ENCODE measurements around the gene SLC25A45. TPM values are rescaled to one million over a fixed set of nuclear protein-coding genes. Genes with fewer than 3 reads are reported as not detected.
"Not testable (repeated sequence)": the region's sequence is repeated elsewhere in the genome, so short reads cannot be mapped to it uniquely, and the experiment has no call there.

Gene SLC25A45
- total RNA-seq, 1 experiment from 2014 or later = 1.1 TPM

DNA sequence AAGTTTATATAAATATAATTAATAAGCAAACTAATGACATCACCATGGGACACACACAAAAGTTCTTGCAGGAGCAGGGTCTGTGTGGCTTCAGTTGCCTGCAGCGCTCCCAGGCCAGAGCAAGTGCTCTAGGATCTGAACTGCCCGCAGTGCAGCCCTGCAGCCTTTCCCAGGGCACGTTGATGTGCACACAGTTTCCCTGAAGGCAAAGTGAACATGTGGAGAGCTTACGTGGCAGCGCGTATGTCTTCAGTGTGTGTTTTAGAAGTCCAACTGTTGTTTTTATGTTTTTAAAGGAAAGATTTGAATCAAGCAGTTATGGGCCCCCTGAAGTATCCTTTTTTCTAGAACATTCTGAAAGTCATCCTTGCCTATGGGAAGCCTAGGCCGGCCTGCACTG lies 29.1 kb downstream of the SLC25A45 start:
- in situ Hi-C loops (cut with HindIII; ENCODE audit: low pct_unique_long_range_greater_than_20kb, low sequenced_read_pairs) = no loop called here
- DNase-seq (ENCODE audit: low read depth) = no peak

- DNase-seq (ENCODE audit: low read depth) = peak; percentile 21
- in situ Hi-C loops (cut with HindIII; ENCODE audit: low pct_unique_long_range_greater_than_20kb, low sequenced_read_pairs) = no loop called here
These were observed 29.7 kb downstream of the SLC25A45 start for GRCh38 chr11:65352783-65353182.

DNA sequence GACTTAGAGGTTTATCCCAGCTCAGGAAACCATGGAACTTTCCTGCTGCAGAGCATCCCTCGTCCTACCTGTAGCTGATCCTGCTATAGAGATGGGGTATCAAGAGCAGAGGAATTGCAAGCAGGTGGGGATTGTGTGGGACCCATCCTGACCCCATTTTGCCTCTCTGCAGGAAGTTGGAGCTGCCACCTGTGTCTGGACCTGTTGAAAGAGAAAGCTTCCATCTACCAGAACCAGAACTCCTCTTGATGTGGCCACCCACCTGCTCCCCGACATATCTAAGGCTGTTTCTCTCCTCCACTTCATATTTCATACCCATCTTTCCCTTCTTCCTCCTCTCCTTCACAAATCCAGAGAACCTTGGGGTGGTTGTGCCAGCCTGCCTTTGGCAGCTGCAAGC lies 30.9 kb downstream of the SLC25A45 start:
- in situ Hi-C loops (cut with HindIII; ENCODE audit: low pct_unique_long_range_greater_than_20kb, low sequenced_read_pairs) = no loop called here
- DNase-seq (ENCODE audit: low read depth) = no peak

GRCh38 chr11:65341856-65342255 lies 40.6 kb downstream of the SLC25A45 start:
- in situ Hi-C loops (cut with HindIII; ENCODE audit: low pct_unique_long_range_greater_than_20kb, low sequenced_read_pairs) = no loop called here
- DNase-seq (ENCODE audit: low read depth) = no peak

DNA sequence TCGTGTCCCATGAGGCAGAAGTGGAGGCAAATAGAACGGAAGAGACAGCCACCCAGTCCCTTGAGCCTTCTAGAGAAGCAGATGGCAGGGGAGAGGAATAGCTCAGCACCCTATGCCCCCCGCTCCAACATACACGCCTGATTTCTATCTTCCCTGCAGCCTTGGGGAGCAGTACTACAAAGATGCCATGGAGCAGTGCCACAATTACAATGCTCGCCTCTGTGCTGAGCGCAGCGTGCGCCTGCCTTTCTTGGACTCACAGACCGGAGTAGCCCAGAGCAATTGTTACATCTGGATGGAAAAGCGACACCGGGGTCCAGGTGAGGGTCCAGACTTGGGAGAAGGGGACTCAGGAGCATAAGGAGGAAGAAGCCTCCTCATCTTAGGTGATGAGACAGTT lies 42.2 kb downstream of the SLC25A45 start:
- DNase-seq (ENCODE audit: low read depth) = no peak
- in situ Hi-C loops (cut with HindIII; ENCODE audit: low pct_unique_long_range_greater_than_20kb, low sequenced_read_pairs) = no loop called here

GRCh38 chr11:65338676-65339075 lies 43.8 kb downstream of the SLC25A45 start:
- no peak for DNase-seq (ENCODE audit: low read depth)
- in situ Hi-C loops (cut with HindIII; ENCODE audit: low pct_unique_long_range_greater_than_20kb, low sequenced_read_pairs) = no loop called here

DNA sequence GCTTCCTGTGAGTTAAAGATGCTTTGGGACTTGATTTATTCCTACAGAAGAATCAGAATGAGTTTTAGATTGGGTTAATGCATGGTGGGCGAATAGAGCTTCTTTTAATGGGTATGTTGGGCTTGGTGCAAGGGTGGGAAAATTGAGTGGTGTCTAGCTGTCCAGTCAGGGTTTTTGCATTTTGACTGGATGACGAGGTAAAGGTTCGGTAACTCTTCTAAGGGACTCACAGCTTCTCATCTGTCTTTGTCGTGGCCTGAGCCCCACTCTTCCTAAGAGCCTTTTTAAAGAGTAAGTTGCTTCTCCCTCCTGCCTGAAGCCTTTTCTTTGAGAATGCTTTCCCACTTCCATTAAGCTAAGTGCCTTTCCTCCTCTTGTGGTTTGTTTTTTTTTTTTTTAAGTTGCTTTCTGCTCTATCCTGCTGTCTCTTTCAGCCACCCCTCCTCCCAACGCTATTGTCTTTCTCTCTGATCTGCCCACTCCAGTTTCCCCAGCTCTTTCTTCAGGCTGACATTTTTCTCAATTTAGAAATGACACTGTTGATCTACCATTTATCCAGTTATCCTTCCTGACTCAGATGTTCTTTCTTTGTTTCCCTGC lies 47.6 kb downstream of the SLC25A45 start:
- in situ Hi-C loops (cut with HindIII; ENCODE audit: low pct_unique_long_range_greater_than_20kb, low sequenced_read_pairs) = no loop called here

GRCh38 chr11:65332591-65332990 lies 49.9 kb downstream of the SLC25A45 start:
- DNase-seq (ENCODE audit: low read depth); in situ Hi-C loops (cut with HindIII; ENCODE audit: low pct_unique_long_range_greater_than_20kb, low sequenced_read_pairs): not testable (repeated sequence)

More for the DNA sequence above, 47.6 kb downstream of the SLC25A45 start:
- DNase-seq (ENCODE audit: low read depth) = no peak

DNA sequence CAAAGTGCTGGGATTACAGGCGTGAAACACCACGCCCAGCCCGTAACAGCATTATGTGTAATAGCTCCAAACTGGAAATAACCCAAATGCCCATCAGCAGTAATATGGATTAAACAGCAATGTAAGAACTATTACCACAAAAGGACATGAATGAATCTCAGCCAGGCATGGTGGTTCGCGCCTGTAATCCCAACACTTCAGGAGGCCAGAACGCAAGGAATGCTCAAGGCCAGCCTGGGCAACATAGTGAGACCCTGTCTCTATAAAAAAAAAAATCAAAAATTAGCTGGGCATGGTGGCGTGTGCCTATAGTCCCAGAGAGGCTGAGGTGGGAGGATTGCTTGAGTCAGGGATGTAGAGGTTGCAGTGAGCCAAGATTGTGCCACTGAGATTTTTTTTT lies 51.9 kb downstream of the SLC25A45 start:
- in situ Hi-C loops (cut with HindIII; ENCODE audit: low pct_unique_long_range_greater_than_20kb, low sequenced_read_pairs) = no loop called here
- DNase-seq (ENCODE audit: low read depth) = no peak

DNA sequence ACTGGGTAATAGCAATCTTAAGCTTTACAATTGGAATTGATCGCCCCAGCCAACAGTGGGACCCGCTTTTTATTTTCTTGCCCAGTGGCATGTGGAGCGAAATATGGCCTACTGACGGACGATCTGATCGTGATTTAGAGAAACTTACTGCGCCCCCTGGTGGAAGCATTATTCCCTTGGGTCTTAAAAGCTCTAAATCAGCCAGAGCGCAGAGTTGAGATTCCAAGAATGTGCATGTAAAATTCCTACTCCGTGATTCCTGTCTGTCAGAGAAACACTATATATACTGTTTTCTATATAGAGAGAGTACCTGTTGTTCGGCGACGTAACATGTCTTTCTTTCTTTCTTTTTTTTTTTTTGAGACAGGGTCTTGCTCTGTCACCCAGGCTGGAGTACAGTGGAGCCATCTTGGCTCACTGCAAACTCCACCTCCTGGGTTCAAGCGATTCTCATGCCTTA lies 52.5 kb downstream of the SLC25A45 start:
- peak; percentile 52 for DNase-seq (ENCODE audit: low read depth)
- in situ Hi-C loops (cut with HindIII; ENCODE audit: low pct_unique_long_range_greater_than_20kb, low sequenced_read_pairs) = no loop called here

- no peak for DNase-seq (ENCODE audit: low read depth)
- in situ Hi-C loops (cut with HindIII; ENCODE audit: low pct_unique_long_range_greater_than_20kb, low sequenced_read_pairs) = no loop called here
These were observed 53.0 kb downstream of the SLC25A45 start for GRCh38 chr11:65329478-65329877.

GRCh38 chr11:65327021-65327420 lies 55.4 kb downstream of the SLC25A45 start:
- no peak for DNase-seq (ENCODE audit: low read depth)
- in situ Hi-C loops (cut with HindIII; ENCODE audit: low pct_unique_long_range_greater_than_20kb, low sequenced_read_pairs) = no loop called here

DNA sequence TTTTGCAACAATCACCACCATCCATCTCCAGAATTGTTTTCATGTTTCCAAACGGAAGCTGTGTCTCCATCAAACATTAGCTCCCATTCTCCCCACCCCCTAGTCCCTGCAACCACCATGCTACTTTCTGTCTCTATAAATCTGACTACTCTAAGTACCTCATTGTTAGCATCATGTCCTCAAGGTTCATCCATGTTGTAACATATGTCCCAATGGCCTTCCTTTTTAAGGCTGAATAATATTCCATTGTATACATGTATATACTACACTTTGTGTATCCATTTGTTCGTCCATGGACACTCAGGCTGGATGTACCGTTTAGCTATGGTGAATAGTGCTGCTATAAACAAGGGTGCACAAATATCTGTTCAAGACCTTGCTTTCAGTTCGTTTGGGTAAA lies 57.0 kb downstream of the SLC25A45 start:
- DNase-seq (ENCODE audit: low read depth) = no peak
- in situ Hi-C loops (cut with HindIII; ENCODE audit: low pct_unique_long_range_greater_than_20kb, low sequenced_read_pairs) = no loop called here

Other genes starting within 250 kb of the SLC25A45 start
- gene SYVN1, start 248.1 kb downstream of the SLC25A45 start, total RNA-seq (2014; rRNA removed; shearing (Covaris generic); ENCODE audit: low replicate concordance) = 4.3 and 5.4 TPM in 2 replicates
- not detected in 2 replicates for gene SPDYC, start 212.4 kb downstream of the SLC25A45 start, total RNA-seq (2014; rRNA removed; shearing (Covaris generic); ENCODE audit: low replicate concordance)
- gene CAPN1, start 200.7 kb downstream of the SLC25A45 start, total RNA-seq (2014; rRNA removed; shearing (Covaris generic); ENCODE audit: low replicate concordance) = 67.8 and 128 TPM in 2 replicates
- gene POLA2, start 120.7 kb downstream of the SLC25A45 start, total RNA-seq (2014; rRNA removed; shearing (Covaris generic); ENCODE audit: low replicate concordance) = 8.7 and 15.5 TPM in 2 replicates
- 4.6 TPM in 1 of 2 replicates, not detected in the other for gene CDC42EP2, start 67.8 kb downstream of the SLC25A45 start, total RNA-seq (2014; rRNA removed; shearing (Covaris generic); ENCODE audit: low replicate concordance)
- 29.8 and 61.4 TPM in 2 replicates for gene DPF2, start 48.8 kb downstream of the SLC25A45 start, total RNA-seq (2014; rRNA removed; shearing (Covaris generic); ENCODE audit: low replicate concordance)
- gene TIGD3, start 27.9 kb downstream of the SLC25A45 start, total RNA-seq (2014; rRNA removed; shearing (Covaris generic); ENCODE audit: low replicate concordance) = 0.23 and 1.5 TPM in 2 replicates
- gene FRMD8, start 4.0 kb upstream of the SLC25A45 start, total RNA-seq (2014; rRNA removed; shearing (Covaris generic); ENCODE audit: low replicate concordance) = 24.8 and 35.5 TPM in 2 replicates
- gene NEAT1, start 40.2 kb upstream of the SLC25A45 start, total RNA-seq (2014; rRNA removed; shearing (Covaris generic); ENCODE audit: low replicate concordance) = 2.3 and 8.7 TPM in 2 replicates
- 107 and 234 TPM in 2 replicates for gene MALAT1, start 116.4 kb upstream of the SLC25A45 start, total RNA-seq (2014; rRNA removed; shearing (Covaris generic); ENCODE audit: low replicate concordance)
- gene SCYL1, start 142.4 kb upstream of the SLC25A45 start, total RNA-seq (2014; rRNA removed; shearing (Covaris generic); ENCODE audit: low replicate concordance) = 42.2 and 58.0 TPM in 2 replicates
- gene LTBP3, start 175.7 kb upstream of the SLC25A45 start, total RNA-seq (2014; rRNA removed; shearing (Covaris generic); ENCODE audit: low replicate concordance) = 74.6 and 77.7 TPM in 2 replicates
- gene ZNRD2, start 187.8 kb upstream of the SLC25A45 start, total RNA-seq (2014; rRNA removed; shearing (Covaris generic); ENCODE audit: low replicate concordance) = 90.4 and 96.5 TPM in 2 replicates
- gene FAM89B, start 189.9 kb upstream of the SLC25A45 start, total RNA-seq (2014; rRNA removed; shearing (Covaris generic); ENCODE audit: low replicate concordance) = 18.4 and 53.5 TPM in 2 replicates
- 35.3 and 39.2 TPM in 2 replicates for gene EHBP1L1, start 193.4 kb upstream of the SLC25A45 start, total RNA-seq (2014; rRNA removed; shearing (Covaris generic); ENCODE audit: low replicate concordance)
- gene KCNK7, start 213.2 kb upstream of the SLC25A45 start, total RNA-seq (2014; rRNA removed; shearing (Covaris generic); ENCODE audit: low replicate concordance) = not detected in 2 replicates
- gene MAP3K11, start 231.6 kb upstream of the SLC25A45 start, total RNA-seq (2014; rRNA removed; shearing (Covaris generic); ENCODE audit: low replicate concordance) = 37.2 and 40.0 TPM in 2 replicates
- 20.8 and 22.8 TPM in 2 replicates for gene PCNX3, start 233.1 kb upstream of the SLC25A45 start, total RNA-seq (2014; rRNA removed; shearing (Covaris generic); ENCODE audit: low replicate concordance)

Measured in Caki2 (cell line).